T-cell (primary cell): ENCODE measurements around the gene SHC1. TPM values are rescaled to one million over a fixed set of nuclear protein-coding genes. Genes with fewer than 3 reads are reported as not detected.

Experiments used
- total RNA-seq, 35 experiments: library from RNA in 6 of 35; stranded (reverse) in 6 of 35; fragments of 120-200 nt in 1 of 35; gene quantifications; one replicate each; pipeline versions ENCODE4 v1.2.1 to v1.2.4 and lab custom pipeline; 2013 to 2026

SHC1 gene
- total RNA-seq, 5 donors from 2014 or later (not counting 1 experiment from before 2014, with no cell fraction given), result 61.3 to 88.2 (median 76.8) TPM

Other genes starting within 250 kb of the SHC1 start
- gene KCNN3, start 100.5 kb downstream of the SHC1 start, total RNA-seq, result under 1 TPM; 0.03 to 0.23 (median 0.18) TPM
- 10 to 100 TPM; 12.6 to 24.9 (median 22.4) TPM for gene PMVK, start 34.0 kb downstream of the SHC1 start, total RNA-seq
- gene PBXIP1, start 14.6 kb downstream of the SHC1 start, total RNA-seq, result 100 to 1,000 TPM; 299 to 450 (median 328) TPM
- gene PYGO2, start 9.0 kb downstream of the SHC1 start, total RNA-seq, result 10 to 100 TPM; 36.0 to 70.8 (median 68.5) TPM
- 10 to 100 TPM in 4 of 5 donors, 1 to 10 TPM in 1; 7.9 to 11.8 (median 10.3) TPM for gene CKS1B, start 3.9 kb upstream of the SHC1 start, total RNA-seq
- gene FLAD1, start 12.6 kb upstream of the SHC1 start, total RNA-seq, result 10 to 100 TPM; 32.8 to 64.3 (median 53.4) TPM
- 1 to 10 TPM in 3 of 5 donors, not detected in 2; 1.3 to 3.0 (median 1.6) TPM for gene LENEP, start 22.8 kb upstream of the SHC1 start, total RNA-seq
- 10 to 100 TPM; 39.6 to 68.4 (median 51.7) TPM for gene ZBTB7B, start 32.1 kb upstream of the SHC1 start, total RNA-seq
- gene DCST2, start 63.0 kb upstream of the SHC1 start, total RNA-seq, result 1 to 10 TPM; 1.1 to 2.6 (median 1.6) TPM
- gene DCST1, start 63.1 kb upstream of the SHC1 start, total RNA-seq, result under 1 TPM in 3 of 5 donors, not detected in 2; 0.30 to 0.58 (median 0.54) TPM
- gene ADAM15, start 80.6 kb upstream of the SHC1 start, total RNA-seq, result 10 to 100 TPM; 17.3 to 53.0 (median 37.2) TPM
- 1 to 10 TPM; 3.1 to 7.8 (median 6.6) TPM for gene EFNA4, start 93.0 kb upstream of the SHC1 start, total RNA-seq
- gene EFNA3, start 108.1 kb upstream of the SHC1 start, total RNA-seq, result 1 to 10 TPM in 3 of 5 donors, under 1 TPM in 1, not detected in 1; 0.68 to 2.6 (median 2.3) TPM
- 1 to 10 TPM; 1.6 to 8.4 (median 5.1) TPM for gene EFNA1, start 157.1 kb upstream of the SHC1 start, total RNA-seq
- gene SLC50A1, start 165.1 kb upstream of the SHC1 start, total RNA-seq, result 10 to 100 TPM; 20.7 to 34.9 (median 30.8) TPM
- 10 to 100 TPM; 26.9 to 70.7 (median 64.5) TPM for gene DPM3, start 169.8 kb upstream of the SHC1 start, total RNA-seq
- gene KRTCAP2, start 202.6 kb upstream of the SHC1 start, total RNA-seq, result 100 to 1,000 TPM in 4 of 5 donors, 10 to 100 TPM in 1; 93.6 to 150 (median 138) TPM
- 10 to 100 TPM in 2 of 5 donors, 1 to 10 TPM in 3; 5.1 to 12.2 (median 9.8) TPM for gene TRIM46, start 203.1 kb upstream of the SHC1 start, total RNA-seq
- gene THBS3, start 237.2 kb upstream of the SHC1 start, total RNA-seq, result 10 to 100 TPM; 24.1 to 43.9 (median 34.0) TPM
- 10 to 100 TPM; 20.4 to 28.4 (median 25.1) TPM for gene MTX1, start 237.9 kb upstream of the SHC1 start, total RNA-seq